Heart left ventricle (tissue), 16 donors: ENCODE results near the gene PRR5L. TPM values are rescaled to one million over a fixed set of nuclear protein-coding genes. Genes with fewer than 3 reads are reported as not detected.

Experiments
- ATAC-seq, 4 donors: fragments of 200-7000 bp; cut with Tn5 transposase; one replicate each; pipeline ENCODE4 v1.9.1; 2020 to 2022; ENCODE audit warnings: moderate library complexity in 4 of 4, mild to moderate bottlenecking in 3 of 4, moderate number of reproducible peaks in 1 of 4
- DNase-seq, 5 donors: peaks; one replicate each; pipeline ENCODE4 v3.0.0-alpha.2; 2020
- H3K27ac ChIP-seq, 12 donors: fragments of 200-600 bp; sonication (generic) in 4 of 12; one replicate each; pipeline versions ENCODE4 v1.5.0 to v1.8.0; 2016 to 2022; ENCODE audit warnings: mild to moderate bottlenecking in 2 of 12
- H3K27me3 ChIP-seq, 9 donors: fragments of 200-600 bp; sonication (generic) in 2 of 9; one replicate each; pipeline versions ENCODE4 v1.5.1 to v1.8.0; 2016 to 2022; ENCODE audit warnings: mild to moderate bottlenecking in 3 of 9
- H3K36me3 ChIP-seq, 9 donors: fragments of 200-600 bp; sonication (generic) in 2 of 9; one replicate each; pipeline versions ENCODE4 v1.5.0 to v1.8.0; 2018 to 2022; ENCODE audit warnings: mild to moderate bottlenecking in 2 of 9
- H3K4me1 ChIP-seq, 12 donors: fragments of 200-600 bp; sonication (generic) in 4 of 12; one replicate each; pipeline versions ENCODE4 v1.5.0 to v1.8.0; 2016 to 2022; ENCODE audit warnings: mild to moderate bottlenecking in 3 of 12
- H3K4me3 ChIP-seq, 12 donors: fragments of 200-600 bp; sonication (generic) in 4 of 12; one replicate each; pipeline versions ENCODE4 v1.5.0 to v1.8.0; 2017 to 2022; ENCODE audit warnings: mild to moderate bottlenecking in 9 of 12, moderate library complexity in 4 of 12
- H3K9me3 ChIP-seq, 12 donors: fragments of 200-600 bp; sonication (generic) in 4 of 12; one replicate each; pipeline versions ENCODE4 v1.5.0 to v1.8.0; 2016 to 2022; ENCODE audit warnings: mild to moderate bottlenecking in 1 of 12
- CTCF ChIP-seq, 12 donors: fragments of 200-600 bp; sonication (generic) in 4 of 12; IDR thresholded peaks; one replicate each; pipeline versions ENCODE4 v1.5.0 to v1.8.0; 2018 to 2022; ENCODE audit warnings: antibody characterized with exemption in 12 of 12, mild to moderate bottlenecking in 5 of 12
- POLR2A ChIP-seq, 2 donors: fragments of 450-650 bp; IDR thresholded peaks; one replicate each; pipeline ENCODE4 v1.6.1; 2017; ENCODE audit warnings: antibody characterized with exemption in 2 of 2, mild to moderate bottlenecking in 2 of 2, moderate library complexity in 2 of 2
- WGBS, 4 donors: extraction: QIAGEN DNeasy Blood & Tissue Kit in 2 of 4; methylation state at CpG; one replicate each; pipeline versions ENCODE4 v1.1.5 to v1.1.7; 2013 to 2018; 5-methylcytosine and 5-hydroxymethylcytosine counted together
- intact Hi-C, 10 donors: fragments of 100-400 bp; cut with DNase I; formaldehyde crosslinking; loops; one replicate each; pipeline versions ENCODE4 v1.11.1 to v1.14.2; 2022
- polyA plus RNA-seq, 2 donors: library from polyadenylated mRNA; stranded (reverse); fragments of 200-250 nt; gene quantifications; one replicate each; pipeline ENCODE4 v1.2.3, GENCODE V29; 2013
- total RNA-seq, 9 donors: library from RNA; depleted of rRNA in 2 of 9; stranded (reverse); fragments of >200 nt in 2 of 9; fragmentation: NEBNext Ultra II Directional in 3 of 9; extraction: Animal tissue kit (Norgen Biotek cat#: 25700) in 3 of 9; gene quantifications; one replicate each; pipeline versions ENCODE4 v1.1.0 to v1.2.4, GENCODE V29; 2016 to 2023
- donor health status: ischemic (EF 13 %, LVEDD 7.1; RV severe dilation, severe dysfunction).
- donor health status: healthy with polysubstance abuse.
- donor health status: DM: no; HTN: yes; CAD: no.
- donor health status: DM: no; HTN: no; CAD: no.
- donor health status: ischemic (EF 25% LVEDD 6.9; RV normal size, moderate dysfunction).
- donor health status: ischemic (EF 25% LVEDD 5.7; RV mildly dilated, moderate dysfunction).
- donor health status: healthy.
- donor health status: DM: yes; HTN: yes; CAD: no.
- donor health status: ischemic (EF 35%, LVEDD 5.7; RV mildly dilated, moderate dysfunction).
- donor health status: nonischemic (EF 11% LVEDD 7.7; RV severe dilation, severe dysfunction).
- donor health status: DM: yes; HTN: yes; CAD: no.
- donor health status: PGD.
- donor health status: ischemic (EF 29% LVEDD 5.4; RV normal size, mild dysfunction).
- donor health status: nonischemic (EF 23%, LVEDD 6.1; RV moderate dilation, normal function).

The PRR5L gene
- total and polyA plus RNA-seq, 11 donors = 0.61 to 17.8 (median 3.1) TPM

DNA sequence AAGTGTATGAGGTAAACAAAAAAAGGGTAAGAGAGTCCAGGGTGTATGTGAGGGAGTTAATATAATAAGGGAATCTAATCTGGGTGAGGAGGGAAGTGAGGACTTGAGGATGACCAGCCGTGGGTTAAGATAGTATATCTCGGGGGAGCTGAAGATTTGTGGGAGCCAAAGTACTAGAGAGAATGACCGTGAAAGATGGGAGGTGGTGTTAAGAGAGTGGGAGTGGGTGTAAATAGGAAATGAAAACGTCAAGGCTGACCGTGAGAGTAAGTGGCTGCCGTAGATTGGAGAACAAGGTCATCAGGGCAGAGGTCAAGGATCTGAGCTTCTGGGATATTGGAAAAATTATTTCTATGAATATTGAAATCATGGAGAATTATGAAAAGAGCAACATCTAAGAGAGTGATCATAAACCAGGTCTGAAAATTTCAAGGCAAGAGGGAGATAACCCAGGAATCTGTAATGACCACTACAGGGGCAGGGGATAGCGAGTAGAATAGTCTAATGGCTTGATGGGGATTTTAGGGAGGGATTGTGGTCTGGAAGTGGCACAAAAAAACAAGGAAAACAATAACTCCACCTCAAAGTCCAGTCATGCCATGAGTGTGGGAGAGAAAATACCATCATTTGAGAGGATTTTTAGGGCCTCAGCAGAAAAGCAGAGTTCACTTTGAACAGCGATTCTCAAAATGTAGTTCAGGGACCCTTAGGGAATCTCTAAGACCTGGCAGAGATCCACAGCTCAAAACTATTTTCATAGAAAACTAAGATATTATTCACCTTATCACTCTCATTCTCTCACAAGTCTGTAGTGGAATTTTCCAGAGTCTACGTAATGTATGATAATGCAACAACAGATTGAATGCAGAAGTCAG is 72.0 kb downstream of the PRR5L start:
- Histone ChIP-seq H3K27ac (peak overlapping the region in 3 of 12 donors; percentile 13 to 42 (median 16)), H3K9me3 (no peaks in the 10 kb centered on the region), H3K4me1 (peaks cover 0 to 35% (median 0%) of the 10 kb centered on the region in 12 donors), H3K4me3 (no peak overlapping the region), H3K36me3 (no peaks in the 10 kb centered on the region), H3K27me3 (peaks cover 0 to 4% (median 0%) of the 10 kb centered on the region in 9 donors)
- intact Hi-C loops = loop anchor here in 1 of 10 donors (10.0 kb wide), 1 partner anchor 53 kb away; no protein-coding TSS in a partner anchor
- WGBS, 4 donors = 55 to 59% (median 58%) methylated on average over 9 of the region's 9 CpGs
- TF ChIP-seq CTCF (IDR thresholded peaks at IDR 0.05) (no peak), POLR2A (IDR thresholded peaks at IDR 0.05) (no peak)
- DNase-seq (no peak), ATAC-seq (peak in 2 of 4 donors; percentile 41 to 50)

- peaks cover 0 to 12% (median 0%) of the 10 kb centered on the region in 12 donors for H3K4me1 ChIP-seq
- H3K36me3 ChIP-seq = no peaks in the 10 kb centered on the region
- no peak overlapping the region for H3K4me3 ChIP-seq
- no peak for DNase-seq
- intact Hi-C loops = loop anchor here in 6 of 10 donors (10.0 kb wide), 3 partner anchors 66 to 104 kb away; no protein-coding TSS in a partner anchor
- no peak overlapping the region for H3K27ac ChIP-seq
- H3K27me3 ChIP-seq = peaks cover 0 to 4% (median 0%) of the 10 kb centered on the region in 9 donors
- TF ChIP-seq CTCF (IDR thresholded peaks at IDR 0.05) = no peak
- no peak for TF ChIP-seq POLR2A (IDR thresholded peaks at IDR 0.05)
- ATAC-seq = no peak
- no peaks in the 10 kb centered on the region for H3K9me3 ChIP-seq
- WGBS, 4 donors = 83 to 94% (median 90%) methylated on average over 2 of the region's 2 CpGs
These were observed 75.1 kb downstream of the PRR5L start for GRCh38 chr11:36371181-36371580.

GRCh38 chr11:36371590-36371989 is 75.5 kb downstream of the PRR5L start:
- Histone ChIP-seq H3K4me3 (no peak overlapping the region), H3K4me1 (peaks cover 0 to 12% (median under 1%) of the 10 kb centered on the region in 12 donors), H3K9me3 (no peaks in the 10 kb centered on the region), H3K36me3 (no peaks in the 10 kb centered on the region), H3K27me3 (peaks cover 0 to 5% (median 0%) of the 10 kb centered on the region in 9 donors), H3K27ac (no peak overlapping the region)
- WGBS, 4 donors = 79 to 86% (median 82%) methylated on average over 7 of the region's 7 CpGs
- no peak for DNase-seq
- intact Hi-C loops = loop anchor here in 6 of 10 donors (10.0 kb wide), 3 partner anchors 67 to 103 kb away; no protein-coding TSS in a partner anchor
- no peak for ATAC-seq
- TF ChIP-seq POLR2A (IDR thresholded peaks at IDR 0.05) = no peak
- TF ChIP-seq CTCF (IDR thresholded peaks at IDR 0.05) = no peak

GRCh38 chr11:36372101-36372771 is 76.1 kb downstream of the PRR5L start:
- no peak overlapping the region for H3K27ac ChIP-seq
- DNase-seq (no peak), ATAC-seq (peak in 2 of 4 donors; percentile 23 to 55)
- H3K9me3 ChIP-seq = no peaks in the 10 kb centered on the region
- no peak for TF ChIP-seq CTCF (IDR thresholded peaks at IDR 0.05)
- TF ChIP-seq POLR2A (IDR thresholded peaks at IDR 0.05) = no peak
- no peak overlapping the region for H3K4me3 ChIP-seq
- intact Hi-C loops = loop anchor here in 6 of 10 donors (10.0 kb wide), 3 partner anchors 67 to 103 kb away; no protein-coding TSS in a partner anchor
- H3K27me3 ChIP-seq = peaks cover 0 to 8% (median 3%) of the 10 kb centered on the region in 9 donors
- 76 to 90% (median 82%) methylated on average over 6 of the region's 6 CpGs for WGBS, 4 donors
- H3K4me1 ChIP-seq = peaks cover 0 to 17% (median 5%) of the 10 kb centered on the region in 12 donors
- H3K36me3 ChIP-seq = no peaks in the 10 kb centered on the region
